Hepatocyte (in vitro differentiated cells): ENCODE data around the gene GID4.

ENCODE experiments used
- EZH2 ChIP-seq: fragments of 200-600 bp; sonication (generic); IDR thresholded peaks from 2 replicates; pipeline ENCODE4 v1.6.1; 2016; ENCODE audit warnings: antibody characterized with exemption, mild to moderate bottlenecking, borderline replicate concordance
- EZH2phosphoT487 ChIP-seq: fragments of 200-600 bp; sonication (generic); IDR thresholded peaks from one replicate; pipeline ENCODE4 v1.6.1; 2018; ENCODE audit warnings: antibody characterized with exemption, mild to moderate bottlenecking, low read depth, moderate library complexity; ENCODE audit not compliant: unreplicated experiment, severe bottlenecking
- TF ChIP-seq, protein P1 (sequence below): fragments of 200-600 bp; sonication (generic); IDR thresholded peaks from 2 replicates; pipeline ENCODE4 v1.5.1; 2016; ENCODE audit warnings: antibody characterized with exemption, mild to moderate bottlenecking; ENCODE audit not compliant: poor library complexity

DNA sequence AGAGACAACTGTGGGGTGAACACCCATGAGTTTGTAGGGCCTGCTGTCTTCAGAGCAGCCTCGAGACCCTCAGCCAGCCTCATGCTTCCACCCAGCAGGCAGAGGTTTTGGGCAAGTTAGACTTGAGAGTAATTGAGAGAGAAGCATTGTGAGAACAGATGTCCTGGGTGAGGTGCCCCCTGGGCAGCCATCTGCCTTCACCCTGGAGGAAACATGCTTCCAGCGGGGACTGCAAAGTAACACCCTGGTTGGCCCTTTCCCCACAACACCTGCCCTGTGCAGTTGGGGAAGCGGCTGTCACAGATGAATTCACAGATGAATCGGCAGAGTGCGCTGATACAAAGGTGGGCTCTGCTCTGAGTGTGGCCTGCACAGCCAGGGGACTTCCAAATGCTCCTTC, 23.6 kb upstream of the GID4 start:
- TF ChIP-seq, protein P1, sequence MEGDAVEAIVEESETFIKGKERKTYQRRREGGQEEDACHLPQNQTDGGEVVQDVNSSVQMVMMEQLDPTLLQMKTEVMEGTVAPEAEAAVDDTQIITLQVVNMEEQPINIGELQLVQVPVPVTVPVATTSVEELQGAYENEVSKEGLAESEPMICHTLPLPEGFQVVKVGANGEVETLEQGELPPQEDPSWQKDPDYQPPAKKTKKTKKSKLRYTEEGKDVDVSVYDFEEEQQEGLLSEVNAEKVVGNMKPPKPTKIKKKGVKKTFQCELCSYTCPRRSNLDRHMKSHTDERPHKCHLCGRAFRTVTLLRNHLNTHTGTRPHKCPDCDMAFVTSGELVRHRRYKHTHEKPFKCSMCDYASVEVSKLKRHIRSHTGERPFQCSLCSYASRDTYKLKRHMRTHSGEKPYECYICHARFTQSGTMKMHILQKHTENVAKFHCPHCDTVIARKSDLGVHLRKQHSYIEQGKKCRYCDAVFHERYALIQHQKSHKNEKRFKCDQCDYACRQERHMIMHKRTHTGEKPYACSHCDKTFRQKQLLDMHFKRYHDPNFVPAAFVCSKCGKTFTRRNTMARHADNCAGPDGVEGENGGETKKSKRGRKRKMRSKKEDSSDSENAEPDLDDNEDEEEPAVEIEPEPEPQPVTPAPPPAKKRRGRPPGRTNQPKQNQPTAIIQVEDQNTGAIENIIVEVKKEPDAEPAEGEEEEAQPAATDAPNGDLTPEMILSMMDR, result no peak
- TF ChIP-seq EZH2 (no peak), EZH2phosphoT487 (no peak)
